ENCODE results near the gene EXT2. TPM values are rescaled to one million over a fixed set of nuclear protein-coding genes. Genes with fewer than 3 reads are reported as not detected.

The EXT2 gene
- total and polyA plus RNA-seq, 2 experiments from 2014 or later: 15.9 to 48.6 TPM

DNA sequence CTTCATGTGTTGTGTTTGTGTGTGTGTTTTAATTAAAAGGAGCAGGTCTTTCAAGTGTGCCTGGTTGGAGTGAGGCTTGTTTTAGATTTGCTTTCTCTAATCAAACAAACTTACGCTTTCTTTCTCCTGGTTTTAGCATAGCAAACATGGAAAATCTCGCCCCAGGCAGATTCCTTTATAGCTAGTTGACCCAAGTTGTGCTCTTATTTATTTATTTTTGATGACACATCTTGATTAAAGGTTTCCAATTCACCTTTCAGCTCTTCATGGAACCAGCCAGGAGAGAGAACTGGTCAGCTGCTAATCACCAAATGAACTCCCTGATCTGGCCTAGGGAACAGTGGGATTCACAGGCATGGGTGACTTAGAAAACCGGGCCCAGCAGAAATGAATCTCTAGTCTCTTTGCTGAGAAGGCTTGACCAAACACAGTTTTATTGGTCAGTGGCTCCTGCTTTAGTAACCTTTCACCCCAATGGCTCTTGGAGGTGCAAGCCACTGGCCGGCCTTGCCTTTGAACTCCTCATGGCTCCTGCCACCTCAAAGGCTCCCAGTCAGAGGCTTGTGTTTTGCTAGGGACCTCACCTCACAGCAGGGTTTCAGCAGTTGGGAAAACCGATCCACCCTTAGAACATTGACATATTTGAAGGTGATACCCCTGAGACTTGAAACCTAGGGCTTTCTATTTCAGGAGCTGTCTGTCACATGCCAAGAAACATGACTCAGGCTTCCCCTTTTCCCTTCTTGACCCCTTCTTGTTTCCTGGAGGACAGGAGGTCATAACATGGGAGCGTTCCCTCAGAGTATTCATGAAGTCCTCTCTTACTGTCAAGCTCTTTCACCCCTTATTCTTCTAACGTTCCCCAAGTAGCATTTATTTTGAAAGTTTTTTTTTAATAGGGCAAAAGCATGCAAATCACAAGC lies 48.8 kb downstream of the EXT2 start (continued):
- TF ChIP-seq, protein P1, sequence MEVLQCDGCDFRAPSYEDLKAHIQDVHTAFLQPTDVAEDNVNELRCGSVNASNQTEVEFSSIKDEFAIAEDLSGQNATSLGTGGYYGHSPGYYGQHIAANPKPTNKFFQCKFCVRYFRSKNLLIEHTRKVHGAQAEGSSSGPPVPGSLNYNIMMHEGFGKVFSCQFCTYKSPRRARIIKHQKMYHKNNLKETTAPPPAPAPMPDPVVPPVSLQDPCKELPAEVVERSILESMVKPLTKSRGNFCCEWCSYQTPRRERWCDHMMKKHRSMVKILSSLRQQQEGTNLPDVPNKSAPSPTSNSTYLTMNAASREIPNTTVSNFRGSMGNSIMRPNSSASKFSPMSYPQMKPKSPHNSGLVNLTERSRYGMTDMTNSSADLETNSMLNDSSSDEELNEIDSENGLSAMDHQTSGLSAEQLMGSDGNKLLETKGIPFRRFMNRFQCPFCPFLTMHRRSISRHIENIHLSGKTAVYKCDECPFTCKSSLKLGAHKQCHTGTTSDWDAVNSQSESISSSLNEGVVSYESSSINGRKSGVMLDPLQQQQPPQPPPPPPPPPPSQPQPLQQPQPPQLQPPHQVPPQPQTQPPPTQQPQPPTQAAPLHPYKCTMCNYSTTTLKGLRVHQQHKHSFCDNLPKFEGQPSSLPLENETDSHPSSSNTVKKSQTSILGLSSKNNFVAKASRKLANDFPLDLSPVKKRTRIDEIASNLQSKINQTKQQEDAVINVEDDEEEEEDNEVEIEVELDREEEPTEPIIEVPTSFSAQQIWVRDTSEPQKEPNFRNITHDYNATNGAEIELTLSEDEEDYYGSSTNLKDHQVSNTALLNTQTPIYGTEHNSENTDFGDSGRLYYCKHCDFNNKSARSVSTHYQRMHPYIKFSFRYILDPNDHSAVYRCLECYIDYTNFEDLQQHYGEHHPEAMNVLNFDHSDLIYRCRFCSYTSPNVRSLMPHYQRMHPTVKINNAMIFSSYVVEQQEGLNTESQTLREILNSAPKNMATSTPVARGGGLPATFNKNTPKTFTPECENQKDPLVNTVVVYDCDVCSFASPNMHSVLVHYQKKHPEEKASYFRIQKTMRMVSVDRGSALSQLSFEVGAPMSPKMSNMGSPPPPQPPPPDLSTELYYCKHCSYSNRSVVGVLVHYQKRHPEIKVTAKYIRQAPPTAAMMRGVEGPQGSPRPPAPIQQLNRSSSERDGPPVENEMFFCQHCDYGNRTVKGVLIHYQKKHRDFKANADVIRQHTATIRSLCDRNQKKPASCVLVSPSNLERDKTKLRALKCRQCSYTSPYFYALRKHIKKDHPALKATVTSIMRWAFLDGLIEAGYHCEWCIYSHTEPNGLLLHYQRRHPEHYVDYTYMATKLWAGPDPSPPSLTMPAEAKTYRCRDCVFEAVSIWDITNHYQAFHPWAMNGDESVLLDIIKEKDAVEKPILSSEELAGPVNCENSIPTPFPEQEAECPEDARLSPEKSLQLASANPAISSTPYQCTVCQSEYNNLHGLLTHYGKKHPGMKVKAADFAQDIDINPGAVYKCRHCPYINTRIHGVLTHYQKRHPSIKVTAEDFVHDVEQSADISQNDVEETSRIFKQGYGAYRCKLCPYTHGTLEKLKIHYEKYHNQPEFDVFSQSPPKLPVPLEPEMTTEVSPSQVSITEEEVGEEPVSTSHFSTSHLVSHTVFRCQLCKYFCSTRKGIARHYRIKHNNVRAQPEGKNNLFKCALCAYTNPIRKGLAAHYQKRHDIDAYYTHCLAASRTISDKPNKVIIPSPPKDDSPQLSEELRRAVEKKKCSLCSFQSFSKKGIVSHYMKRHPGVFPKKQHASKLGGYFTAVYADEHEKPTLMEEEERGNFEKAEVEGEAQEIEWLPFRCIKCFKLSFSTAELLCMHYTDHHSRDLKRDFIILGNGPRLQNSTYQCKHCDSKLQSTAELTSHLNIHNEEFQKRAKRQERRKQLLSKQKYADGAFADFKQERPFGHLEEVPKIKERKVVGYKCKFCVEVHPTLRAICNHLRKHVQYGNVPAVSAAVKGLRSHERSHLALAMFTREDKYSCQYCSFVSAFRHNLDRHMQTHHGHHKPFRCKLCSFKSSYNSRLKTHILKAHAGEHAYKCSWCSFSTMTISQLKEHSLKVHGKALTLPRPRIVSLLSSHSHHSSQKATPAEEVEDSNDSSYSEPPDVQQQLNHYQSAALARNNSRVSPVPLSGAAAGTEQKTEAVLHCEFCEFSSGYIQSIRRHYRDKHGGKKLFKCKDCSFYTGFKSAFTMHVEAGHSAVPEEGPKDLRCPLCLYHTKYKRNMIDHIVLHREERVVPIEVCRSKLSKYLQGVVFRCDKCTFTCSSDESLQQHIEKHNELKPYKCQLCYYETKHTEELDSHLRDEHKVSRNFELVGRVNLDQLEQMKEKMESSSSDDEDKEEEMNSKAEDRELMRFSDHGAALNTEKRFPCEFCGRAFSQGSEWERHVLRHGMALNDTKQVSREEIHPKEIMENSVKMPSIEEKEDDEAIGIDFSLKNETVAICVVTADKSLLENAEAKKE (CRISPR knock-in tag; IDR thresholded peaks at IDR 0.05): no peak
- TF ChIP-seq, protein P2, sequence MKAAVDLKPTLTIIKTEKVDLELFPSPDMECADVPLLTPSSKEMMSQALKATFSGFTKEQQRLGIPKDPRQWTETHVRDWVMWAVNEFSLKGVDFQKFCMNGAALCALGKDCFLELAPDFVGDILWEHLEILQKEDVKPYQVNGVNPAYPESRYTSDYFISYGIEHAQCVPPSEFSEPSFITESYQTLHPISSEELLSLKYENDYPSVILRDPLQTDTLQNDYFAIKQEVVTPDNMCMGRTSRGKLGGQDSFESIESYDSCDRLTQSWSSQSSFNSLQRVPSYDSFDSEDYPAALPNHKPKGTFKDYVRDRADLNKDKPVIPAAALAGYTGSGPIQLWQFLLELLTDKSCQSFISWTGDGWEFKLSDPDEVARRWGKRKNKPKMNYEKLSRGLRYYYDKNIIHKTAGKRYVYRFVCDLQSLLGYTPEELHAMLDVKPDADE (IDR thresholded peaks at IDR 0.05): no peak
- TF ChIP-seq ZNF114 (CRISPR knock-in tag; IDR thresholded peaks at IDR 0.05): no peak
- TF ChIP-seq, protein P3, sequence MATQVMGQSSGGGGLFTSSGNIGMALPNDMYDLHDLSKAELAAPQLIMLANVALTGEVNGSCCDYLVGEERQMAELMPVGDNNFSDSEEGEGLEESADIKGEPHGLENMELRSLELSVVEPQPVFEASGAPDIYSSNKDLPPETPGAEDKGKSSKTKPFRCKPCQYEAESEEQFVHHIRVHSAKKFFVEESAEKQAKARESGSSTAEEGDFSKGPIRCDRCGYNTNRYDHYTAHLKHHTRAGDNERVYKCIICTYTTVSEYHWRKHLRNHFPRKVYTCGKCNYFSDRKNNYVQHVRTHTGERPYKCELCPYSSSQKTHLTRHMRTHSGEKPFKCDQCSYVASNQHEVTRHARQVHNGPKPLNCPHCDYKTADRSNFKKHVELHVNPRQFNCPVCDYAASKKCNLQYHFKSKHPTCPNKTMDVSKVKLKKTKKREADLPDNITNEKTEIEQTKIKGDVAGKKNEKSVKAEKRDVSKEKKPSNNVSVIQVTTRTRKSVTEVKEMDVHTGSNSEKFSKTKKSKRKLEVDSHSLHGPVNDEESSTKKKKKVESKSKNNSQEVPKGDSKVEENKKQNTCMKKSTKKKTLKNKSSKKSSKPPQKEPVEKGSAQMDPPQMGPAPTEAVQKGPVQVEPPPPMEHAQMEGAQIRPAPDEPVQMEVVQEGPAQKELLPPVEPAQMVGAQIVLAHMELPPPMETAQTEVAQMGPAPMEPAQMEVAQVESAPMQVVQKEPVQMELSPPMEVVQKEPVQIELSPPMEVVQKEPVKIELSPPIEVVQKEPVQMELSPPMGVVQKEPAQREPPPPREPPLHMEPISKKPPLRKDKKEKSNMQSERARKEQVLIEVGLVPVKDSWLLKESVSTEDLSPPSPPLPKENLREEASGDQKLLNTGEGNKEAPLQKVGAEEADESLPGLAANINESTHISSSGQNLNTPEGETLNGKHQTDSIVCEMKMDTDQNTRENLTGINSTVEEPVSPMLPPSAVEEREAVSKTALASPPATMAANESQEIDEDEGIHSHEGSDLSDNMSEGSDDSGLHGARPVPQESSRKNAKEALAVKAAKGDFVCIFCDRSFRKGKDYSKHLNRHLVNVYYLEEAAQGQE (IDR thresholded peaks at IDR 0.05; ENCODE audit: unreplicated experiment): no peak
